Kidney tubule cell (primary cell): ENCODE measurements around the gene KDELR3.

Experiments
- DNase-seq: peaks from one replicate; pipeline ENCODE4 v3.0.0-alpha.2; 2018; ENCODE audit warnings: low spot score

Gene KDELR3

DNA sequence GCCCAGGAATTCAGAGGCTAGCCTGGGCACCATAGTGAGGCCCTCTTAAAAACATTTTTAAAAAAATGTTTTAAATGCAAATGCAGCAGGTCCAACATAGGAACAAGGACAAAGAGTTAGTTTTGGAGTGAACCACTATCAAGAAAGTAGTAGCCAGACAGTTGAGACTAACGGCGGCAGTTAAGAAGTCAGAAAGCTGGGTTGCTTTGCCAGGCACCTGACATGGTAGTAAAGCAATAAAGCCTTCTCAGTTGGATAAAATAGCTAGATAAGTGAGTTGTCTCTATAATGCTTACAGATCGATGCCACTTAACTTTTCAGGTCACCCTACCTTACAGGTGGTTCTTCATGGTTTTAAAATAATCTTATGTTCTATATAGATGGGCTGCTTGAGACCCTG lies 55.1 kb downstream of the KDELR3 start:
- no peak for DNase-seq

DNA sequence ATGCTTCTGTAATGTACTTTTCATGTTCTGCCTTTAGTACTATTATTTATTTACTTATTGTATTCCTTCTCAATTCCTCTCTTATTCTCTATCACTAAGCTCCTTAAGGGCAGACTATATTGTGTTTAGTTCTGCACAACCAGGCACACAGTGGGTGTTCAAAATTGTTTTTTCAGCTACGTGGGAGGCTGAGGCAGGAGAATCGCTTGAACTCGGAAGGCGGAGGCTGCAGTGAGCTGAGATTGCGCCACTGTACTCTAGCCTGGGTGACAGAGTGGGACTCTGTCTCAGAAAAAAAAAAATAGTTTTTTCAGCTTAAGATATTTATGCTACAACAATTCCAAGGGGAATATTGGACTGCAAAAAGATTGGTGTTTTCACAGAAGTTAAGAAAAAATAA lies 55.6 kb downstream of the KDELR3 start:
- DNase-seq, result no peak

DNA sequence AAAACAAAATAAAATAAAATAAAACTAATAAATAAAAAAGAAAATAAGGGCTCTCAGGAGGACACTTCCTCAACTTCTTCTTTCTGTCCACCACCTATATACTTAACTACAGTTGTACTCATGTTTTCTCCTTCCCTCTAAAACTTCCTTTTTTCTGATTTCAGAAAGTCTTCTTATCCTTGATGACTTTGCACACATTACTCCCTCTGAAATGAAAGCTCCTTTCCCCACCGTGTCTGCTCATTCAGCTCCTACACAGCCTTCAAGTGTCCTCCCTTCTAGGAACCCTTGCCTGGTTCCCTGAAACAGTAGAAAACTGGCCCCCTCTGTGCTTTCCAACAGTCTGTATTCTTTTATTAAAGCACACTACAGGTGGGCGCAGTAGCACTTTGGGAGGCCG lies 56.5 kb downstream of the KDELR3 start:
- no peak for DNase-seq

DNA sequence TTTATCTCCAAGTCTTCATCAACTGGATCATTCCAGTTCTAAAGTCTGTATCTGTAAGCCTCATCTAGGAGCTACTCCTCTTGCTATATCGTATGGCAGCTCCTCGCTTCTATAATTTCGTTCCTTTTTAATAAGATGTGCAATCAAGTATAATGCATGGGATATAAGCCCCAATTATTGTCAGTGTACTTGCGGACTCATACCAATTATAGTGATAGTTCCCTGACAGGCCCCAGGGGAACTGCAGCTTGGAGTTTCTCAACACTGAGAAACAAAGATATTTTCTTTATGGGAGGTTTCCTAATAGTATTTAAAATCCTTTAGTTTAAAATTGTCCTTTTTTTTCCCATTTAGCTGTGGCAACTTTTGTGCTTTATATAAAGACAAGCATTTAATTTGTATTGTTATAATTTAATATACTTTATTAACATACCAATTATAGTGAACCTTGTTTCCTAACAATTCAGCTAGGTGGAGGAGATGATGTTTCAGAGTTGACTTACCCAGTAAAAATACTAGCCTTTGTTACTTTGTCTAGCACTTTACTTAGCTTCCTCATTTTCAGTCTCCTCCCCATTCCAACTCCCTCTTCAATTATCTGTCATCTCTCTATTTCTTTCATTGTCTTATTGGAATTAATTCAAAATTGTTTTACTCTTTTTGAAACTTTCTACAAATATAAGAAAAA lies 63.5 kb downstream of the KDELR3 start:
- DNase-seq, result no peak
